Neuronal stem cell (in vitro differentiated cells): ENCODE data around the gene PACS2.
A peak's percentile ranks its signal among the peaks of the same experiment; 100 is the strongest.

Experiments
- DNase-seq: peaks from one replicate; pipeline ENCODE4 v3.0.0-alpha.2; 2013; ENCODE audit warnings: low spot score
- H2AFZ ChIP-seq: one replicate; pipeline ENCODE4 v1.6.1; 2013; ENCODE audit warnings: mild to moderate bottlenecking, low read length, inconsistent platforms
- H2AK5ac ChIP-seq: 2 replicates; pipeline ENCODE4 v1.6.1; 2013; ENCODE audit warnings: low read depth, mild to moderate bottlenecking, inconsistent platforms, low read length, moderate library complexity, mixed read lengths
- H2BK120ac ChIP-seq: 2 replicates; pipeline ENCODE4 v1.6.1; 2013; ENCODE audit warnings: low read depth, mild to moderate bottlenecking, inconsistent platforms, low read length, moderate library complexity, mixed read lengths
- H2BK12ac ChIP-seq: one replicate; pipeline ENCODE4 v1.6.1; 2013; ENCODE audit warnings: low read length, inconsistent platforms
- H2BK15ac ChIP-seq: 2 replicates; pipeline ENCODE4 v1.6.1; 2013; ENCODE audit warnings: mild to moderate bottlenecking, low read length, inconsistent platforms, mixed read lengths
- H2BK5ac ChIP-seq: one replicate; pipeline ENCODE4 v1.6.1; 2013; ENCODE audit warnings: inconsistent platforms, mild to moderate bottlenecking, low read length, moderate library complexity
- H3K14ac ChIP-seq: one replicate; pipeline ENCODE4 v1.6.1; 2013; ENCODE audit warnings: low read length, inconsistent platforms
- H3K18ac ChIP-seq: 2 replicates; pipeline ENCODE4 v1.6.1; 2013; ENCODE audit warnings: low read length, inconsistent platforms
- H3K23ac ChIP-seq: 2 replicates; pipeline ENCODE4 v1.6.1; 2013; ENCODE audit warnings: low read depth, mild to moderate bottlenecking, mixed read lengths, low read length, inconsistent platforms; ENCODE audit not compliant: poor library complexity
- H3K27ac ChIP-seq: replicated peaks from 3 replicates; pipeline ENCODE4 v1.5.1; 2013; ENCODE audit warnings: low read length, inconsistent platforms
- H3K27me3 ChIP-seq, 3 experiments: 2 replicates each; pipeline ENCODE4 v1.6.1; 2013; ENCODE audit warnings: low read length in 3 of 3, mild to moderate bottlenecking in 2 of 3, inconsistent platforms in 1 of 3, low read depth in 1 of 3, mixed read lengths in 1 of 3, moderate library complexity in 1 of 3; ENCODE audit not compliant: control insufficient read depth in 3 of 3, insufficient read depth in 3 of 3
- H3K36me3 ChIP-seq, 2 donors: replicated peaks in 1 of 2; 2 replicates each; pipeline ENCODE4 v1.6.1; 2013; ENCODE audit warnings: low read length in 2 of 2; ENCODE audit not compliant: control insufficient read depth in 2 of 2, insufficient read depth in 2 of 2
- H3K4ac ChIP-seq: 2 replicates; pipeline ENCODE4 v1.6.1; 2013; ENCODE audit warnings: inconsistent platforms, mild to moderate bottlenecking, low read length, moderate library complexity
- H3K4me1 ChIP-seq, 2 donors: 1 replicate in 1 of 2; 2 replicates in 1 of 2; pipeline ENCODE4 v1.6.1; 2013; ENCODE audit warnings: low read length in 2 of 2, low read depth in 1 of 2; ENCODE audit not compliant: control insufficient read depth in 2 of 2, insufficient read depth in 1 of 2
- H3K4me2 ChIP-seq: one replicate; pipeline ENCODE4 v1.6.1; 2013; ENCODE audit warnings: mild to moderate bottlenecking, low read length, inconsistent platforms; ENCODE audit not compliant: insufficient read depth, poor library complexity, severe bottlenecking
- H3K4me3 ChIP-seq, 2 donors: 2 replicates each; pipeline ENCODE4 v1.5.1; 2013; ENCODE audit warnings: low read length in 2 of 2, mild to moderate bottlenecking in 2 of 2, inconsistent platforms in 1 of 2, moderate library complexity in 1 of 2
- H3K79me1 ChIP-seq: one replicate; pipeline ENCODE4 v1.6.1; 2013; ENCODE audit warnings: low read depth, mild to moderate bottlenecking, inconsistent platforms, low read length, moderate library complexity
- H3K9ac ChIP-seq: one replicate; pipeline ENCODE4 v1.6.1; 2013; ENCODE audit warnings: mild to moderate bottlenecking, low read depth, low read length, inconsistent platforms; ENCODE audit not compliant: poor library complexity
- H3K9me3 ChIP-seq, 2 donors: replicated peaks in 1 of 2; 2 replicates each; pipeline versions ENCODE3 to v1.6.1; 2013; ENCODE audit warnings: low read length in 2 of 2, mild to moderate bottlenecking in 2 of 2, inconsistent platforms in 1 of 2, low read depth in 1 of 2, mixed read lengths in 1 of 2, moderate library complexity in 1 of 2; ENCODE audit not compliant: control insufficient read depth in 2 of 2, insufficient read depth in 1 of 2
- H4K8ac ChIP-seq: one replicate; pipeline ENCODE4 v1.6.1; 2013; ENCODE audit warnings: low read depth, mild to moderate bottlenecking, inconsistent platforms, low read length, moderate library complexity
- H4K91ac ChIP-seq: one replicate; pipeline ENCODE4 v1.6.1; 2013; ENCODE audit warnings: low read length, low read depth, mild to moderate bottlenecking, inconsistent platforms; ENCODE audit not compliant: poor library complexity
- WGBS, 2 donors: extraction: QIAGEN DNeasy Blood & Tissue Kit; methylation state at CpG; one replicate each; pipeline ENCODE4 v1.1.7; 2013; ENCODE audit warnings: missing lambda C conversion rate in 2 of 2, mixed read lengths in 1 of 2; ENCODE audit not compliant: insufficient read length in 2 of 2, insufficient replicate concordance in 1 of 2; ENCODE audit errors: extremely low coverage in 2 of 2; 5-methylcytosine and 5-hydroxymethylcytosine counted together

PACS2 gene

DNA sequence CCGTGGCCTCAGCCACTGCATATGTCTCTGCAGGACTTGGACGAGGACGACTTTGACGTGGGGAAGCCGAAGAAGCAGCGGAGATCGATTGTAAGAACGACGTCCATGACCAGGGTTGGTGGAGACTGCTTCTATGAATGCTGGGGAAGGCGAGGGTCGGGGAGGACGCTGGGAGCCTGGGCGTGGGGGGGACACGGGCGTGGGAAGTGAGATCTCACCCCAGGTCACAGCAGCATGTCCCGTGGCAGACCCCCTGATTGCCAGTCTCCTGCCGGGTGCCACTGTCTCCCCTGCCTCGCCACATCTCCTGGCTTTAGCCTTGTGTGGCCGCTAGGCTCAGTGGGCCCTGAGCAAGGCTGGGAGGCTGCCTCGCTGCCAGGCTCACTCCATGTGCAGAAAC is 53.9 kb downstream of the PACS2 start:
- peaks cover 0 to 44% of the 10 kb centered on the region in 2 donors for H3K36me3 ChIP-seq
- no peak overlapping the region for H2BK12ac ChIP-seq
- DNase-seq: no peak
- H3K9ac ChIP-seq: no peak overlapping the region
- no CpG with 5 or more reads among the region's 20 CpGs for WGBS, 2 donors
- H3K9me3 ChIP-seq: peaks cover 0 to 4% of the 10 kb centered on the region in 2 donors
- no peaks in the 10 kb centered on the region for H3K27me3 ChIP-seq
- H2AK5ac ChIP-seq: no peak overlapping the region
- no peak overlapping the region for H2BK15ac ChIP-seq
- no peak overlapping the region for H4K8ac ChIP-seq
- H2AFZ ChIP-seq: no peak overlapping the region
- no peak overlapping the region for H2BK5ac ChIP-seq
- no peak overlapping the region for H3K14ac ChIP-seq
- no peaks in the 10 kb centered on the region for H3K79me1 ChIP-seq
- H3K4me2 ChIP-seq: no peak overlapping the region
- H2BK120ac ChIP-seq: no peak overlapping the region
- no peak overlapping the region for H4K91ac ChIP-seq
- H3K4me1 ChIP-seq: no peaks in the 10 kb centered on the region
- no peak overlapping the region for H3K27ac ChIP-seq
- H3K18ac ChIP-seq: no peak overlapping the region
- H3K23ac ChIP-seq: no peak overlapping the region
- H3K4ac ChIP-seq: no peak overlapping the region
- H3K4me3 ChIP-seq: no peak overlapping the region

DNA sequence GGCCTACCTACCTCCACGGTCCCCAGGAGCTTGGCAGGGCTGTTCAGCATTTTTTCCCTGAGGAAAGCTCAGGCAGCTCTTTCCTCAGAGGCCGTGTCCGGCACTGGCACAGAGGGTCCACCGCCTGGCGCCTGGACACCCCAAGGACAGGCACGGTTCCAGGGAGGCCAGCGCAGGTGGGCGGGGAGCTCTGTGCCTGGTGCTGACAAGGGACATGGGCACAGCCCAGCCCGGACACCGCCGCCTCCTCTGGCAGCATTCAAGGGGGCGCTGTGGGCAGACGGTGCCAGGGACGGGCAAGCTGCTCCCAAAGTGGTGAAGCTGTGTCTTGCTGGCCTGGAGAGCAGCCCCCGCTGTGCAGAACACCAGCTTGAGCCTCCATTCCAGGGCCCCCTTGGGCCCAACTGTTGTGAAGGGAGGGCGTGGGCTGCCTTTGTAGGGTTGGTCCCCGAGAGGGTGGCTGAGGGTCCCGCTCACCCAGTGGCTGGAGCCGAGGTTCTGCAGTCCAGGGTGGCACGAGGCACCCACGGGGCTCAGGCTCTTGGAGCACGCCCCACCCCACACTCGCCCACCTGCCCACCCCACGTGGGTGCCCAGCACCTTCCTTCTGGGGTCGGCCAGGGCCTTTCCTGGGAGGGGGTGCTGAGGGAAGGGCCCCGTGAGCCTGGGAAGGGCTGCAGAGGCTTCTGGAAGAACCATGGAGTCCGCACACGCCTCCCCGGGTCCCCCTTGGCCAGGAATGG is 54.5 kb downstream of the PACS2 start:
- H2AK5ac ChIP-seq: no peak overlapping the region
- H3K23ac ChIP-seq: no peak overlapping the region
- H3K4ac ChIP-seq: no peak overlapping the region
- no peaks in the 10 kb centered on the region for H3K27me3 ChIP-seq
- no CpG with 5 or more reads among the region's 29 CpGs for WGBS, 2 donors
- H3K18ac ChIP-seq: no peak overlapping the region
- H4K8ac ChIP-seq: no peak overlapping the region
- no peak overlapping the region for H2BK120ac ChIP-seq
- H3K79me1 ChIP-seq: no peaks in the 10 kb centered on the region
- H3K4me3 ChIP-seq: no peak overlapping the region
- H4K91ac ChIP-seq: peak overlapping the region; percentile 85
- peaks cover 0 to 48% of the 10 kb centered on the region in 2 donors for H3K36me3 ChIP-seq
- no peaks in the 10 kb centered on the region for H3K4me1 ChIP-seq
- peaks cover 0 to 5% of the 10 kb centered on the region in 2 donors for H3K9me3 ChIP-seq
- peak overlapping the region; percentile 21 for H3K9ac ChIP-seq
- H2BK12ac ChIP-seq: no peak overlapping the region
- no peak overlapping the region for H3K4me2 ChIP-seq
- DNase-seq: no peak
- H2BK5ac ChIP-seq: no peak overlapping the region
- no peak overlapping the region for H2AFZ ChIP-seq
- no peak overlapping the region for H2BK15ac ChIP-seq
- no peak overlapping the region for H3K14ac ChIP-seq
- H3K27ac ChIP-seq: no peak overlapping the region

DNA sequence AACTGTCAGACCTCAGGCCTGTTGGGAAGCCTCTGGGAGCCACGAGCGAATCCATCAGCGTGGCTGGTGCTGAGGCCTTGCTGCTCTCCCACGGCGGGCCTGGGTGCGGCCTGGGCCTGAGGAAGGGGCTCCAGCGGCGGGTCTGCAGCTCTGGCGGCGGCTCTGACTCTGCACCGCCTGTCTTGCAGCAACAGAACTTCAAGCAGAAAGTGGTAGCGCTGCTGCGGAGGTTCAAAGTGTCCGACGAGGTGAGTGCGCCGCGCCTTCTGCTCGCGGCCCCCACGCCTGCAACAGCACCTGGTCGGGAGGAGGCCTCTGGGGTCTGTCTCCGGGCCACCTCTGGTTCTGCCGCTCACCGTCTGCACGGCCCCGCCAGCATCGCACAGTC is 55.1 kb downstream of the PACS2 start:
- no peaks in the 10 kb centered on the region for H3K27me3 ChIP-seq
- peak overlapping the region; percentile 18 for H3K9ac ChIP-seq
- no peak overlapping the region for H2AK5ac ChIP-seq
- no peak overlapping the region for H2BK12ac ChIP-seq
- H3K4me3 ChIP-seq: no peak overlapping the region
- H3K14ac ChIP-seq: no peak overlapping the region
- no peak overlapping the region for H2BK15ac ChIP-seq
- H3K36me3 ChIP-seq: peaks cover 0 to 48% of the 10 kb centered on the region in 2 donors
- no peak overlapping the region for H3K4me2 ChIP-seq
- no peak overlapping the region for H2BK5ac ChIP-seq
- H3K4ac ChIP-seq: no peak overlapping the region
- H3K27ac ChIP-seq: no peak overlapping the region
- DNase-seq: no peak
- H2AFZ ChIP-seq: no peak overlapping the region
- H3K79me1 ChIP-seq: no peaks in the 10 kb centered on the region
- peaks cover 0 to 5% of the 10 kb centered on the region in 2 donors for H3K9me3 ChIP-seq
- H3K23ac ChIP-seq: no peak overlapping the region
- H4K91ac ChIP-seq: peak overlapping the region; percentile 85
- H4K8ac ChIP-seq: no peak overlapping the region
- no CpG with 5 or more reads among the region's 28 CpGs for WGBS, 2 donors
- no peak overlapping the region for H3K18ac ChIP-seq
- no peak overlapping the region for H2BK120ac ChIP-seq
- H3K4me1 ChIP-seq: no peaks in the 10 kb centered on the region

DNA sequence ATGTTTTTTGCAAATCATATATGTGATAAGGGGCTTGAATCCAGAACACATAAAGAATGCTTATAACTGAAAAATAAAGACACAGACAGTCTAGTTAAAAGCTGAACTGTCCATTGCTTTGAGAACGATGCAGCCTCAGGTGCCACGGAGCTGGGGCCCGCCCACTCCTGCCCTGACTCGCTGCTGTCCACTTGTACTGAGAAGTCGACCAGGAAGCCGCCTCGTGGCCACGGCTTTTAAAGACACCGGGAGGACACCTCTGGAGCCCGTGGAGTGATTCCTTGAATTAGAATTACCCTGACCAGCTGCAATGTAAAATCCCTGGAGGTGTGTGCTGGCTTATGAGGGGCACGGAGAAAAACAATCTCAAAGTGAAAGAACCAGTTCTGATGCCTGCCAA is 59.8 kb downstream of the PACS2 start:
- no peak overlapping the region for H3K14ac ChIP-seq
- H3K4me1 ChIP-seq: no peaks in the 10 kb centered on the region
- H3K4me3 ChIP-seq: no peak overlapping the region

More for the DNA sequence above, 59.8 kb downstream of the PACS2 start:
- Histone ChIP-seq H3K9me3 (peaks cover 0 to 5% of the 10 kb centered on the region in 2 donors), H2BK5ac (no peak overlapping the region), H2AFZ (no peak overlapping the region), H3K79me1 (peaks cover 4% of the 10 kb centered on the region), H4K8ac (no peak overlapping the region), H3K23ac (no peak overlapping the region), H3K4ac (no peak overlapping the region), H3K36me3 (peaks cover 0 to 31% of the 10 kb centered on the region in 2 donors), H2BK120ac (no peak overlapping the region), H2AK5ac (no peak overlapping the region), H3K9ac (no peak overlapping the region), H4K91ac (no peak overlapping the region), H3K27ac (no peak overlapping the region), H3K4me2 (no peak overlapping the region), H3K27me3 (no peaks in the 10 kb centered on the region), H3K18ac (no peak overlapping the region), H2BK15ac (no peak overlapping the region), H2BK12ac (no peak overlapping the region)
- WGBS, 2 donors: no CpG with 5 or more reads among the region's 11 CpGs
- no peak for DNase-seq
